HepG2 (cell line): ENCODE data around the gene ACE. TPM values are rescaled to one million over a fixed set of nuclear protein-coding genes. Genes with fewer than 3 reads are reported as not detected.

Experiments
- PHF8 ChIP-seq: sonication (generic); formaldehyde crosslinking; IDR thresholded peaks from 2 replicates; pipeline ENCODE4 v1.5.0; 2020; ENCODE audit warnings: missing genetic modification reagents
- POLR2AphosphoS5 ChIP-seq: IDR thresholded peaks from 2 replicates; pipeline ENCODE4 v1.6.1; 2012; ENCODE audit warnings: low read depth, low read length
- SMAD1 ChIP-seq: sonication (generic); formaldehyde crosslinking; IDR thresholded peaks from 2 replicates; pipeline ENCODE4 v1.4.0; 2020; ENCODE audit warnings: missing genetic modification reagents, low read depth, mild to moderate bottlenecking, borderline replicate concordance
- SP2 ChIP-seq: sonication (generic); formaldehyde crosslinking; IDR thresholded peaks from 2 replicates; pipeline ENCODE4 v1.5.1; 2020; ENCODE audit warnings: mild to moderate bottlenecking, missing genetic modification reagents
- ZNF101 ChIP-seq: sonication (generic); formaldehyde crosslinking; IDR thresholded peaks from 2 replicates; pipeline ENCODE4 v1.4.0; 2020; ENCODE audit warnings: mild to moderate bottlenecking, low read depth, missing genetic modification reagents, borderline replicate concordance
- ZNF34 ChIP-seq: sonication (generic); formaldehyde crosslinking; IDR thresholded peaks from 2 replicates; pipeline ENCODE4 v1.4.0; 2020; ENCODE audit warnings: mild to moderate bottlenecking, missing genetic modification reagents, borderline replicate concordance
- ZNF383 ChIP-seq: sonication (generic); formaldehyde crosslinking; IDR thresholded peaks from 2 replicates; pipeline ENCODE4 v1.4.0; 2020; ENCODE audit warnings: missing genetic modification reagents, mild to moderate bottlenecking, borderline replicate concordance
- ZNF761 ChIP-seq: sonication (generic); formaldehyde crosslinking; conservative IDR thresholded peaks from 2 replicates; pipeline ENCODE4 v1.4.0; 2020; ENCODE audit warnings: mild to moderate bottlenecking, missing genetic modification reagents
- polyA plus RNA-seq, 8 experiments: library from polyadenylated mRNA; depleted of rRNA in 3 of 8; stranded (reverse) in 7 of 8; unstranded in 1 of 8; fragments of >200 nt; fragmentation: Illumina TruSeq in 4 of 8; extraction: Trizol in 4 of 8; gene quantifications; 2 replicates each; pipeline versions ENCODE4 v1.2.1 to v1.2.3, GENCODE V29; 2011 to 2016; ENCODE audit warnings: low read depth in 4 of 8, missing spikeins in 1 of 8, mixed read lengths in 1 of 8; ENCODE audit not compliant: insufficient read depth in 1 of 8
- total RNA-seq, 5 experiments: library from RNA; depleted of rRNA; stranded (reverse); fragments of >200 nt; fragmentation: Illumina TruSeq; extraction: Trizol; gene quantifications; 2 replicates each; pipeline ENCODE4 v1.2.3, GENCODE V29; 2016; ENCODE audit warnings: low read depth in 1 of 5
- TF ChIP-seq, protein P1 (sequence below): sonication (generic); formaldehyde crosslinking; IDR thresholded peaks from 2 replicates; pipeline ENCODE4 v1.4.0; 2020; ENCODE audit warnings: missing genetic modification reagents, borderline replicate concordance
- TF ChIP-seq, protein P2 (sequence below): sonication (generic); formaldehyde crosslinking; IDR thresholded peaks from 2 replicates; pipeline ENCODE4; 2020; ENCODE audit warnings: missing genetic modification reagents, mild to moderate bottlenecking, borderline replicate concordance
- TF ChIP-seq, protein P3 (sequence below): sonication (generic); formaldehyde crosslinking; IDR thresholded peaks from 2 replicates; pipeline ENCODE4 v1.4.0; 2020; ENCODE audit warnings: mild to moderate bottlenecking, low read depth, missing genetic modification reagents

Gene ACE
- total and polyA plus RNA-seq, 2 of the 13 experiments (the other 11 are each of a cell fraction or from before 2014, with no cell fraction given), result 0.08 to 0.13 TPM

DNA sequence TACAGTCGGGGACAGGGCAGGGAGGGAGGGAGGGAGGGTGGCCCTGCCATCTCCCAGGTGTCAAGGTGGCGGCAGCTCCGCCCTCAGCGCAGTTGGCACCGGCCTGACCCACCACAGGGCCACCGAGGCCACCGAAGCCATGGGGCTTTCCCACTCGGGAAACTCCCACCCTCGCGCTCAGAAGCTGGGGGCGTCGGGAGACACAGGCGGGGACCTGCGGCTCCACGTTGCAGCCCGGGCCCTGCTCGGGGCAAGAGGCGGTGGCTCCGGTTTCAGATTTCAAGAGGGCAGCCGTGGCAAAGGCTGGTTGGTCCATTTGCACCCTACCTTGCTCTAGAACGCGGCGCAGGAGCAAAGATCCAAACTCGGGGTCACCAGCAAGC is 31.3 kb upstream of the ACE start (continued):
- TF ChIP-seq, protein P1, sequence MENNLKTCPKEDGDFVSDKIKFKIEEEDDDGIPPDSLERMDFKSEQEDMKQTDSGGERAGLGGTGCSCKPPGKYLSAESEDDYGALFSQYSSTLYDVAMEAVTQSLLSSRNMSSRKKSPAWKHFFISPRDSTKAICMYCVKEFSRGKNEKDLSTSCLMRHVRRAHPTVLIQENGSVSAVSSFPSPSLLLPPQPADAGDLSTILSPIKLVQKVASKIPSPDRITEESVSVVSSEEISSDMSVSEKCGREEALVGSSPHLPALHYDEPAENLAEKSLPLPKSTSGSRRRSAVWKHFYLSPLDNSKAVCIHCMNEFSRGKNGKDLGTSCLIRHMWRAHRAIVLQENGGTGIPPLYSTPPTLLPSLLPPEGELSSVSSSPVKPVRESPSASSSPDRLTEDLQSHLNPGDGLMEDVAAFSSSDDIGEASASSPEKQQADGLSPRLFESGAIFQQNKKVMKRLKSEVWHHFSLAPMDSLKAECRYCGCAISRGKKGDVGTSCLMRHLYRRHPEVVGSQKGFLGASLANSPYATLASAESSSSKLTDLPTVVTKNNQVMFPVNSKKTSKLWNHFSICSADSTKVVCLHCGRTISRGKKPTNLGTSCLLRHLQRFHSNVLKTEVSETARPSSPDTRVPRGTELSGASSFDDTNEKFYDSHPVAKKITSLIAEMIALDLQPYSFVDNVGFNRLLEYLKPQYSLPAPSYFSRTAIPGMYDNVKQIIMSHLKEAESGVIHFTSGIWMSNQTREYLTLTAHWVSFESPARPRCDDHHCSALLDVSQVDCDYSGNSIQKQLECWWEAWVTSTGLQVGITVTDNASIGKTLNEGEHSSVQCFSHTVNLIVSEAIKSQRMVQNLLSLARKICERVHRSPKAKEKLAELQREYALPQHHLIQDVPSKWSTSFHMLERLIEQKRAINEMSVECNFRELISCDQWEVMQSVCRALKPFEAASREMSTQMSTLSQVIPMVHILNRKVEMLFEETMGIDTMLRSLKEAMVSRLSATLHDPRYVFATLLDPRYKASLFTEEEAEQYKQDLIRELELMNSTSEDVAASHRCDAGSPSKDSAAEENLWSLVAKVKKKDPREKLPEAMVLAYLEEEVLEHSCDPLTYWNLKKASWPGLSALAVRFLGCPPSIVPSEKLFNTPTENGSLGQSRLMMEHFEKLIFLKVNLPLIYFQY (CRISPR knock-in tag), result no peak
- TF ChIP-seq ZNF101 (CRISPR knock-in tag) (0 out of 2 replicates have a peak, but pooled peaks have one; percentile 47), SP2 (CRISPR knock-in tag) (0 out of 2 replicates have a peak, but pooled peaks have one; percentile 44), ZNF383 (peak; percentile 90; the same call in 1 of the 2 replicates), POLR2AphosphoS5 (no peak), ZNF34 (CRISPR knock-in tag) (peak; percentile 55; the same call in 1 of the 2 replicates), ZNF761 (CRISPR knock-in tag) (peak; percentile 81; the same call in 1 of the 2 replicates), PHF8 (CRISPR knock-in tag) (0 out of 2 replicates have a peak, but pooled peaks have one; percentile 39), SMAD1 (CRISPR knock-in tag) (no peak; the same call in 1 of the 2 replicates)
- TF ChIP-seq, protein P2, sequence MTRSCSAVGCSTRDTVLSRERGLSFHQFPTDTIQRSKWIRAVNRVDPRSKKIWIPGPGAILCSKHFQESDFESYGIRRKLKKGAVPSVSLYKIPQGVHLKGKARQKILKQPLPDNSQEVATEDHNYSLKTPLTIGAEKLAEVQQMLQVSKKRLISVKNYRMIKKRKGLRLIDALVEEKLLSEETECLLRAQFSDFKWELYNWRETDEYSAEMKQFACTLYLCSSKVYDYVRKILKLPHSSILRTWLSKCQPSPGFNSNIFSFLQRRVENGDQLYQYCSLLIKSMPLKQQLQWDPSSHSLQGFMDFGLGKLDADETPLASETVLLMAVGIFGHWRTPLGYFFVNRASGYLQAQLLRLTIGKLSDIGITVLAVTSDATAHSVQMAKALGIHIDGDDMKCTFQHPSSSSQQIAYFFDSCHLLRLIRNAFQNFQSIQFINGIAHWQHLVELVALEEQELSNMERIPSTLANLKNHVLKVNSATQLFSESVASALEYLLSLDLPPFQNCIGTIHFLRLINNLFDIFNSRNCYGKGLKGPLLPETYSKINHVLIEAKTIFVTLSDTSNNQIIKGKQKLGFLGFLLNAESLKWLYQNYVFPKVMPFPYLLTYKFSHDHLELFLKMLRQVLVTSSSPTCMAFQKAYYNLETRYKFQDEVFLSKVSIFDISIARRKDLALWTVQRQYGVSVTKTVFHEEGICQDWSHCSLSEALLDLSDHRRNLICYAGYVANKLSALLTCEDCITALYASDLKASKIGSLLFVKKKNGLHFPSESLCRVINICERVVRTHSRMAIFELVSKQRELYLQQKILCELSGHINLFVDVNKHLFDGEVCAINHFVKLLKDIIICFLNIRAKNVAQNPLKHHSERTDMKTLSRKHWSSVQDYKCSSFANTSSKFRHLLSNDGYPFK (CRISPR knock-in tag), result 0 out of 2 replicates have a peak, but pooled peaks have one; percentile 31
- TF ChIP-seq, protein P3, sequence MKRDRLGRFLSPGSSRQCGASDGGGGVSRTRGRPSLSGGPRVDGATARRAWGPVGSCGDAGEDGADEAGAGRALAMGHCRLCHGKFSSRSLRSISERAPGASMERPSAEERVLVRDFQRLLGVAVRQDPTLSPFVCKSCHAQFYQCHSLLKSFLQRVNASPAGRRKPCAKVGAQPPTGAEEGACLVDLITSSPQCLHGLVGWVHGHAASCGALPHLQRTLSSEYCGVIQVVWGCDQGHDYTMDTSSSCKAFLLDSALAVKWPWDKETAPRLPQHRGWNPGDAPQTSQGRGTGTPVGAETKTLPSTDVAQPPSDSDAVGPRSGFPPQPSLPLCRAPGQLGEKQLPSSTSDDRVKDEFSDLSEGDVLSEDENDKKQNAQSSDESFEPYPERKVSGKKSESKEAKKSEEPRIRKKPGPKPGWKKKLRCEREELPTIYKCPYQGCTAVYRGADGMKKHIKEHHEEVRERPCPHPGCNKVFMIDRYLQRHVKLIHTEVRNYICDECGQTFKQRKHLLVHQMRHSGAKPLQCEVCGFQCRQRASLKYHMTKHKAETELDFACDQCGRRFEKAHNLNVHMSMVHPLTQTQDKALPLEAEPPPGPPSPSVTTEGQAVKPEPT, result 0 out of 2 replicates have a peak, but pooled peaks have one; percentile 66
